ENCODE data around the gene NRL. TPM values are rescaled to one million over a fixed set of nuclear protein-coding genes. Genes with fewer than 3 reads are reported as not detected.

The NRL gene
- total RNA-seq, 1 donor from 2014 or later = 0.48 TPM

GRCh38 chr14:24155100-24155499, 40.4 kb upstream of the NRL start:
- H3K4me3 Mint-ChIP-seq (ENCODE audit: unreplicated experiment) = no peak overlapping the region
- peaks cover 23% of the 10 kb centered on the region for H3K36me3 Mint-ChIP-seq (ENCODE audit: low read depth, unreplicated experiment)
- TF ChIP-seq, protein P1, sequence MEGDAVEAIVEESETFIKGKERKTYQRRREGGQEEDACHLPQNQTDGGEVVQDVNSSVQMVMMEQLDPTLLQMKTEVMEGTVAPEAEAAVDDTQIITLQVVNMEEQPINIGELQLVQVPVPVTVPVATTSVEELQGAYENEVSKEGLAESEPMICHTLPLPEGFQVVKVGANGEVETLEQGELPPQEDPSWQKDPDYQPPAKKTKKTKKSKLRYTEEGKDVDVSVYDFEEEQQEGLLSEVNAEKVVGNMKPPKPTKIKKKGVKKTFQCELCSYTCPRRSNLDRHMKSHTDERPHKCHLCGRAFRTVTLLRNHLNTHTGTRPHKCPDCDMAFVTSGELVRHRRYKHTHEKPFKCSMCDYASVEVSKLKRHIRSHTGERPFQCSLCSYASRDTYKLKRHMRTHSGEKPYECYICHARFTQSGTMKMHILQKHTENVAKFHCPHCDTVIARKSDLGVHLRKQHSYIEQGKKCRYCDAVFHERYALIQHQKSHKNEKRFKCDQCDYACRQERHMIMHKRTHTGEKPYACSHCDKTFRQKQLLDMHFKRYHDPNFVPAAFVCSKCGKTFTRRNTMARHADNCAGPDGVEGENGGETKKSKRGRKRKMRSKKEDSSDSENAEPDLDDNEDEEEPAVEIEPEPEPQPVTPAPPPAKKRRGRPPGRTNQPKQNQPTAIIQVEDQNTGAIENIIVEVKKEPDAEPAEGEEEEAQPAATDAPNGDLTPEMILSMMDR (IDR thresholded peaks at IDR 0.05; ENCODE audit: insufficient read depth, low read depth, low read length) = no peak
- TF ChIP-seq EZH2 (IDR thresholded peaks at IDR 0.05; ENCODE audit: insufficient read depth, low read length) = no peak
- H3K9me3 Mint-ChIP-seq (ENCODE audit: unreplicated experiment) = no peaks in the 10 kb centered on the region
- no peaks in the 10 kb centered on the region for H3K4me1 Mint-ChIP-seq (ENCODE audit: low read depth, unreplicated experiment)
- Histone ChIP-seq H3K4me1 (ENCODE audit: insufficient read depth, low read length) (no peaks in the 10 kb centered on the region), H3K9me3 (ENCODE audit: insufficient read depth, low read depth, low read length) (no peaks in the 10 kb centered on the region), H3K79me2 (ENCODE audit: insufficient read depth, low read length) (peaks cover 6% of the 10 kb centered on the region), H3K36me3 (ENCODE audit: insufficient read depth, low read length) (peaks cover 45% of the 10 kb centered on the region), H3K27me3 (ENCODE audit: insufficient read depth, low read length) (no peaks in the 10 kb centered on the region), H2AFZ (ENCODE audit: low read depth, low read length) (no peak overlapping the region), H3K27ac (ENCODE audit: low read depth, low read length) (no peak overlapping the region), H3K4me2 (ENCODE audit: low read length) (no peak overlapping the region), H3K4me3 (ENCODE audit: insufficient read depth, low read depth, low read length) (no peak overlapping the region), H4K20me1 (ENCODE audit: insufficient read depth, low read length) (peaks cover 17% of the 10 kb centered on the region), H3K9ac (ENCODE audit: low read length) (no peak overlapping the region)
- peak overlapping the region; percentile 43 for H3K27ac Mint-ChIP-seq (ENCODE audit: unreplicated experiment)
- DNase-seq (ENCODE audit: low read depth) = no peak
- H3K27me3 Mint-ChIP-seq (ENCODE audit: low read depth, unreplicated experiment) = no peaks in the 10 kb centered on the region
- no peak for FAIRE-seq

- TF ChIP-seq, protein P1 (IDR thresholded peaks at IDR 0.05; ENCODE audit: insufficient read depth, low read depth, low read length) = no peak
- no peak for TF ChIP-seq EZH2 (IDR thresholded peaks at IDR 0.05; ENCODE audit: insufficient read depth, low read length)
- H3K4me1 ChIP-seq (ENCODE audit: insufficient read depth, low read length) = peaks cover 7% of the 10 kb centered on the region
- peaks cover 6% of the 10 kb centered on the region for H3K4me1 Mint-ChIP-seq (ENCODE audit: low read depth, unreplicated experiment)
- H3K9me3 Mint-ChIP-seq (ENCODE audit: unreplicated experiment) = no peaks in the 10 kb centered on the region
- H3K4me2 ChIP-seq (ENCODE audit: low read length) = no peak overlapping the region
- no peak overlapping the region for H2AFZ ChIP-seq (ENCODE audit: low read depth, low read length)
- no peak overlapping the region for H3K27ac ChIP-seq (ENCODE audit: low read depth, low read length)
- H3K36me3 Mint-ChIP-seq (ENCODE audit: low read depth, unreplicated experiment) = peaks cover 10% of the 10 kb centered on the region
- peaks cover 34% of the 10 kb centered on the region for H3K79me2 ChIP-seq (ENCODE audit: insufficient read depth, low read length)
- peaks cover 45% of the 10 kb centered on the region for H3K36me3 ChIP-seq (ENCODE audit: insufficient read depth, low read length)
- H3K4me3 ChIP-seq (ENCODE audit: insufficient read depth, low read depth, low read length) = no peak overlapping the region
- H3K27me3 ChIP-seq (ENCODE audit: insufficient read depth, low read length) = no peaks in the 10 kb centered on the region
- no peak for FAIRE-seq
- H3K9ac ChIP-seq (ENCODE audit: low read length) = no peak overlapping the region
- peaks cover 36% of the 10 kb centered on the region for H4K20me1 ChIP-seq (ENCODE audit: insufficient read depth, low read length)
- no peaks in the 10 kb centered on the region for H3K27me3 Mint-ChIP-seq (ENCODE audit: low read depth, unreplicated experiment)
- H3K27ac Mint-ChIP-seq (ENCODE audit: unreplicated experiment) = no peak overlapping the region
- no peak overlapping the region for H3K4me3 Mint-ChIP-seq (ENCODE audit: unreplicated experiment)
- no peaks in the 10 kb centered on the region for H3K9me3 ChIP-seq (ENCODE audit: insufficient read depth, low read depth, low read length)
- DNase-seq (ENCODE audit: low read depth) = no peak
These were observed 36.8 kb upstream of the NRL start for GRCh38 chr14:24151404-24152080.

GRCh38 chr14:24150993-24151392, 36.2 kb upstream of the NRL start:
- Mint-ChIP-seq H3K4me1 (ENCODE audit: low read depth, unreplicated experiment) (peaks cover 6% of the 10 kb centered on the region), H3K9me3 (ENCODE audit: unreplicated experiment) (no peaks in the 10 kb centered on the region), H3K27me3 (ENCODE audit: low read depth, unreplicated experiment) (no peaks in the 10 kb centered on the region), H3K4me3 (ENCODE audit: unreplicated experiment) (no peak overlapping the region), H3K36me3 (ENCODE audit: low read depth, unreplicated experiment) (peaks cover 10% of the 10 kb centered on the region), H3K27ac (ENCODE audit: unreplicated experiment) (no peak overlapping the region)
- no peaks in the 10 kb centered on the region for H3K27me3 ChIP-seq (ENCODE audit: insufficient read depth, low read length)
- no peak overlapping the region for H3K4me2 ChIP-seq (ENCODE audit: low read length)
- FAIRE-seq = no peak
- DNase-seq (ENCODE audit: low read depth) = no peak
- H4K20me1 ChIP-seq (ENCODE audit: insufficient read depth, low read length) = peaks cover 36% of the 10 kb centered on the region
- H3K4me3 ChIP-seq (ENCODE audit: insufficient read depth, low read depth, low read length) = no peak overlapping the region
- TF ChIP-seq, protein P1 (IDR thresholded peaks at IDR 0.05; ENCODE audit: insufficient read depth, low read depth, low read length) = no peak
- no peak for TF ChIP-seq EZH2 (IDR thresholded peaks at IDR 0.05; ENCODE audit: insufficient read depth, low read length)
- H3K79me2 ChIP-seq (ENCODE audit: insufficient read depth, low read length) = peaks cover 35% of the 10 kb centered on the region
- H3K9me3 ChIP-seq (ENCODE audit: insufficient read depth, low read depth, low read length) = no peaks in the 10 kb centered on the region
- no peak overlapping the region for H3K9ac ChIP-seq (ENCODE audit: low read length)
- peaks cover 9% of the 10 kb centered on the region for H3K4me1 ChIP-seq (ENCODE audit: insufficient read depth, low read length)
- H3K36me3 ChIP-seq (ENCODE audit: insufficient read depth, low read length) = peaks cover 42% of the 10 kb centered on the region
- no peak overlapping the region for H3K27ac ChIP-seq (ENCODE audit: low read depth, low read length)
- no peak overlapping the region for H2AFZ ChIP-seq (ENCODE audit: low read depth, low read length)
